NOMO-1 (cell line): Measurements from ENCODE around the gene KMT5C.

Experiments
- DNase-seq, 2 experiments: peaks; one replicate each; lab custom pipeline; 2025; ENCODE audit not compliant: unreplicated experiment in 2 of 2; lab: John Stamatoyannopoulos, UW

KMT5C gene

GRCh38 chr19:55384131-55384919 lies 44.6 kb downstream of the KMT5C start, which contains the start of gene TMEM238:
Gene TMEM238, minus strand, starts transcription at chr19:55384292. Its CDS starts 33 bp downstream, at chr19:55384259.
- DNase-seq, result peak in 1 of 2 experiments; percentile 42

- peak; percentile 92 to 97 for DNase-seq
These were observed 45.4 kb downstream of the KMT5C start for GRCh38 chr19:55384920-55385723.

GRCh38 chr19:55385724-55386492 lies 46.2 kb downstream of the KMT5C start, which contains the start of gene RPL28:
Gene RPL28, plus strand, starts transcription at chr19:55385932. Its CDS starts 426 bp downstream, at chr19:55386358.
- peak; percentile 97 to 98 for DNase-seq

GRCh38 chr19:55386493-55386971 lies 46.9 kb downstream of the KMT5C start:
- no peak for DNase-seq

GRCh38 chr19:55387736-55388497 lies 48.2 kb downstream of the KMT5C start:
- DNase-seq, result no peak

- no peak for DNase-seq
These were observed 50.0 kb downstream of the KMT5C start for GRCh38 chr19:55389386-55390317.

- no peak for DNase-seq
These were observed 50.8 kb downstream of the KMT5C start for GRCh38 chr19:55390461-55390880.

- DNase-seq, result no peak
These were observed 51.6 kb downstream of the KMT5C start for GRCh38 chr19:55391191-55391670.

GRCh38 chr19:55391702-55392615 lies 52.3 kb downstream of the KMT5C start:
- no peak for DNase-seq

GRCh38 chr19:55392820-55393761 lies 53.4 kb downstream of the KMT5C start:
- no peak for DNase-seq
